Measurements from ENCODE around the gene RRAD. TPM values are rescaled to one million over a fixed set of nuclear protein-coding genes. Genes with fewer than 3 reads are reported as not detected.

RRAD gene
- polyA plus RNA-seq, 4 donors: 0.83 to 10.9 (median 3.6) TPM

GRCh38 chr16:66913711-66914110 is 11.6 kb downstream of the RRAD start:
- no peak overlapping the region for H3K27ac ChIP-seq (ENCODE audit: low read depth in 1 of 3, low read length in 2 of 3)
- peaks cover 0 to 6% (median 4%) of the 10 kb centered on the region in 3 donors for H3K4me1 ChIP-seq (ENCODE audit: control insufficient read depth in 3 of 3, insufficient read depth in 2 of 3, low read depth in 1 of 3, low read length in 2 of 3)
- DNase-seq: no peak
- 69 to 81% (median 76%) methylated on average over 4 of the region's 4 CpGs for WGBS, 3 donors
- no peak overlapping the region for H3K4me3 ChIP-seq (ENCODE audit: low read depth in 1 of 3, low read length in 3 of 3)
- no peaks in the 10 kb centered on the region for H3K9me3 ChIP-seq (ENCODE audit: control insufficient read depth in 2 of 2, insufficient read depth in 1 of 2, low read depth in 1 of 2, low read length in 1 of 2)
- H3K36me3 ChIP-seq (ENCODE audit: control insufficient read depth in 3 of 3, insufficient read depth in 2 of 3, low read depth in 1 of 3, low read length in 3 of 3): peaks cover 0 to 2% (median 0%) of the 10 kb centered on the region in 3 donors
- H3K27me3 ChIP-seq (ENCODE audit: control insufficient read depth in 3 of 3, insufficient read depth in 3 of 3, low read length in 3 of 3): no peaks in the 10 kb centered on the region
- FAIRE-seq: no peak

- DNase-seq (no peak), FAIRE-seq (no peak)
- peaks cover 0 to 2% (median 0%) of the 10 kb centered on the region in 3 donors for H3K36me3 ChIP-seq (ENCODE audit: control insufficient read depth in 3 of 3, insufficient read depth in 2 of 3, low read depth in 1 of 3, low read length in 3 of 3)
Observed at GRCh38 chr16:66913081-66913480, 12.3 kb downstream of the RRAD start.

GRCh38 chr16:66911801-66912200 is 13.5 kb downstream of the RRAD start:
- no peak for FAIRE-seq
- Histone ChIP-seq H3K4me1 (ENCODE audit: control insufficient read depth in 3 of 3, insufficient read depth in 2 of 3, low read depth in 1 of 3, low read length in 2 of 3) (peaks cover 0 to 9% (median 0%) of the 10 kb centered on the region in 3 donors), H3K4me3 (ENCODE audit: low read depth in 1 of 3, low read length in 3 of 3) (no peak overlapping the region), H3K9me3 (ENCODE audit: control insufficient read depth in 2 of 2, insufficient read depth in 1 of 2, low read depth in 1 of 2, low read length in 1 of 2) (no peaks in the 10 kb centered on the region), H3K27ac (ENCODE audit: low read depth in 1 of 3, low read length in 2 of 3) (no peak overlapping the region), H3K27me3 (ENCODE audit: control insufficient read depth in 3 of 3, insufficient read depth in 3 of 3, low read length in 3 of 3) (no peaks in the 10 kb centered on the region), H3K36me3 (ENCODE audit: control insufficient read depth in 3 of 3, insufficient read depth in 2 of 3, low read depth in 1 of 3, low read length in 3 of 3) (peaks cover 0 to 2% (median 0%) of the 10 kb centered on the region in 3 donors)
- no peak for DNase-seq
- WGBS, 3 donors: 86 to 96% (median 95%) methylated on average over 8 of the region's 8 CpGs

More at GRCh38 chr16:66913081-66913480, 12.3 kb downstream of the RRAD start:
- H3K9me3 ChIP-seq (ENCODE audit: control insufficient read depth in 2 of 2, insufficient read depth in 1 of 2, low read depth in 1 of 2, low read length in 1 of 2): no peaks in the 10 kb centered on the region
- no peak overlapping the region for H3K27ac ChIP-seq (ENCODE audit: low read depth in 1 of 3, low read length in 2 of 3)
- peaks cover 0 to 3% (median under 1%) of the 10 kb centered on the region in 3 donors for H3K4me1 ChIP-seq (ENCODE audit: control insufficient read depth in 3 of 3, insufficient read depth in 2 of 3, low read depth in 1 of 3, low read length in 2 of 3)
- H3K4me3 ChIP-seq (ENCODE audit: low read depth in 1 of 3, low read length in 3 of 3): no peak overlapping the region
- no peaks in the 10 kb centered on the region for H3K27me3 ChIP-seq (ENCODE audit: control insufficient read depth in 3 of 3, insufficient read depth in 3 of 3, low read length in 3 of 3)
- 53 to 75% (median 69%) methylated on average over 10 of the region's 10 CpGs for WGBS, 3 donors

GRCh38 chr16:66911112-66911511 is 14.2 kb downstream of the RRAD start:
- H3K4me3 ChIP-seq (ENCODE audit: low read depth in 1 of 3, low read length in 3 of 3): no peak overlapping the region
- peaks cover 0 to 2% (median 0%) of the 10 kb centered on the region in 3 donors for H3K36me3 ChIP-seq (ENCODE audit: control insufficient read depth in 3 of 3, insufficient read depth in 2 of 3, low read depth in 1 of 3, low read length in 3 of 3)
- FAIRE-seq (no peak), DNase-seq (no peak)
- no peaks in the 10 kb centered on the region for H3K27me3 ChIP-seq (ENCODE audit: control insufficient read depth in 3 of 3, insufficient read depth in 3 of 3, low read length in 3 of 3)
- H3K9me3 ChIP-seq (ENCODE audit: control insufficient read depth in 2 of 2, insufficient read depth in 1 of 2, low read depth in 1 of 2, low read length in 1 of 2): no peaks in the 10 kb centered on the region
- H3K4me1 ChIP-seq (ENCODE audit: control insufficient read depth in 3 of 3, insufficient read depth in 2 of 3, low read depth in 1 of 3, low read length in 2 of 3): peaks cover 0 to 13% (median 0%) of the 10 kb centered on the region in 3 donors
- WGBS, 3 donors: 53 to 80% (median 77%) methylated on average over 5 of the region's 5 CpGs
- H3K27ac ChIP-seq (ENCODE audit: low read depth in 1 of 3, low read length in 2 of 3): no peak overlapping the region

- Histone ChIP-seq H3K36me3 (ENCODE audit: control insufficient read depth in 3 of 3, insufficient read depth in 2 of 3, low read depth in 1 of 3, low read length in 3 of 3) (peaks cover 0 to 2% (median 0%) of the 10 kb centered on the region in 3 donors), H3K27ac (ENCODE audit: low read depth in 1 of 3, low read length in 2 of 3) (no peak overlapping the region), H3K27me3 (ENCODE audit: control insufficient read depth in 3 of 3, insufficient read depth in 3 of 3, low read length in 3 of 3) (no peaks in the 10 kb centered on the region), H3K4me1 (ENCODE audit: control insufficient read depth in 3 of 3, insufficient read depth in 2 of 3, low read depth in 1 of 3, low read length in 2 of 3) (peaks cover 3 to 19% (median 3%) of the 10 kb centered on the region in 3 donors), H3K4me3 (ENCODE audit: low read depth in 1 of 3, low read length in 3 of 3) (no peak overlapping the region), H3K9me3 (ENCODE audit: control insufficient read depth in 2 of 2, insufficient read depth in 1 of 2, low read depth in 1 of 2, low read length in 1 of 2) (no peaks in the 10 kb centered on the region)
- DNase-seq (no peak), FAIRE-seq (no peak)
- WGBS, 3 donors: 80 to 83% (median 83%) methylated on average over 14 of the region's 14 CpGs
Observed at GRCh38 chr16:66910175-66910940, 15.0 kb downstream of the RRAD start.

GRCh38 chr16:66908762-66909559 is 16.4 kb downstream of the RRAD start:
- WGBS, 3 donors: 88 to 92% (median 92%) methylated on average over 14 of the region's 14 CpGs
- peaks cover 0 to 6% (median 0%) of the 10 kb centered on the region in 3 donors for H3K36me3 ChIP-seq (ENCODE audit: control insufficient read depth in 3 of 3, insufficient read depth in 2 of 3, low read depth in 1 of 3, low read length in 3 of 3)
- FAIRE-seq: no peak

GRCh38 chr16:66908116-66908515 is 17.2 kb downstream of the RRAD start:
- no peak for DNase-seq
- Histone ChIP-seq H3K27ac (ENCODE audit: low read depth in 1 of 3, low read length in 2 of 3) (no peak overlapping the region), H3K36me3 (ENCODE audit: control insufficient read depth in 3 of 3, insufficient read depth in 2 of 3, low read depth in 1 of 3, low read length in 3 of 3) (peaks cover 0 to 6% (median 0%) of the 10 kb centered on the region in 3 donors), H3K27me3 (ENCODE audit: control insufficient read depth in 3 of 3, insufficient read depth in 3 of 3, low read length in 3 of 3) (no peaks in the 10 kb centered on the region), H3K4me3 (ENCODE audit: low read depth in 1 of 3, low read length in 3 of 3) (no peak overlapping the region), H3K4me1 (ENCODE audit: control insufficient read depth in 3 of 3, insufficient read depth in 2 of 3, low read depth in 1 of 3, low read length in 2 of 3) (peaks cover 3 to 42% (median 8%) of the 10 kb centered on the region in 3 donors), H3K9me3 (ENCODE audit: control insufficient read depth in 2 of 2, insufficient read depth in 1 of 2, low read depth in 1 of 2, low read length in 1 of 2) (no peaks in the 10 kb centered on the region)
- FAIRE-seq: no peak
- 89 to 94% (median 90%) methylated on average over 3 of the region's 3 CpGs for WGBS, 3 donors

More at GRCh38 chr16:66908762-66909559, 16.4 kb downstream of the RRAD start:
- Histone ChIP-seq H3K4me3 (ENCODE audit: low read depth in 1 of 3, low read length in 3 of 3) (no peak overlapping the region), H3K27ac (ENCODE audit: low read depth in 1 of 3, low read length in 2 of 3) (no peak overlapping the region), H3K4me1 (ENCODE audit: control insufficient read depth in 3 of 3, insufficient read depth in 2 of 3, low read depth in 1 of 3, low read length in 2 of 3) (peaks cover 3 to 33% (median 8%) of the 10 kb centered on the region in 3 donors), H3K9me3 (ENCODE audit: control insufficient read depth in 2 of 2, insufficient read depth in 1 of 2, low read depth in 1 of 2, low read length in 1 of 2) (no peaks in the 10 kb centered on the region), H3K27me3 (ENCODE audit: control insufficient read depth in 3 of 3, insufficient read depth in 3 of 3, low read length in 3 of 3) (no peaks in the 10 kb centered on the region)
- DNase-seq: no peak
